GM08714 (cell line): ENCODE results near the gene TRIM3.

Source experiments
- H3K4me3 ChIP-seq: fragments of 200-500 bp; sonication (Bioruptor generic); 2 replicates; pipeline ENCODE4 v1.5.1; 2014; ENCODE audit warnings: mild to moderate bottlenecking, low read length, inconsistent platforms
- ZNF274 ChIP-seq: IDR thresholded peaks from 2 replicates; pipeline ENCODE4 v1.6.1; 2012; ENCODE audit warnings: mild to moderate bottlenecking, low read depth, low read length

Gene TRIM3

DNA sequence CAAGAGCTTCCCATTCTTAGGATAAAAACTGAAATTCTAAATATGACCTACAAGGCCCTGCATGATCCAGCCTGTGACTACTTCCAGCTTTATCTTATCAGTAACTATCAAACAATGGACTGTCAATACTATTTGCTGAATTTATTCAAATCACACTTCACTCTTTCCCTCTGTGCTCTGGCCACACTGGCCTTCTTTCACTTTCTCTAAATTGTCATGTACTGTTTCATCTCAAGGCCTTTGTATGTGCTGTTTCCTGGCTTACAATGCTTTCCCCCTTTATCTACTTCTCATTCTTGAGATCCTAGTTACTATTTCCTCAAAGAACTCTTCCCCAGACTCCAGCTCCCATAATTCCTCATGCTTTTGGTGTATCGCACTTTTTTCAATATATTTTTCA, 13.2 kb upstream of the TRIM3 start:
- TF ChIP-seq ZNF274 = no peak
- H3K4me3 ChIP-seq = no peak overlapping the region

DNA sequence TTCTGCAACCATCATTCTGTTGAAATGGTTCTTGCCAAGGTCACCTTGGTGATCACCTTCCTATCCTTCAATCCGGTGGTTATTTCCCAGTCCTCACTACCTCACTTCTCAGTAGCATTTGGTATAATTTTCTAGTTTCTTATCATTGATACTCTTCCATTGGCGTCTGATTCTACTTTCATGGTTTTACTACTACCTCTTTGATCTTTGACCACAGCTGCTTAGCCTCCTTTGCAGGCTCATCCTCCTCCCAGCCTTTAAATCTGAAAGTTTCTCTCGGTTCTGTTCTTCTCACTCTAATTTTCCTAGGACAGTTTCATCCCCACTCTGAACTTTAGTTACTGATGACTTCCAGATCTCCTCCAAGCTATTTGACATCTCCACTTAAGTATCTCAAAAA, 12.5 kb upstream of the TRIM3 start:
- TF ChIP-seq ZNF274 = no peak
- H3K4me3 ChIP-seq = no peak overlapping the region

DNA sequence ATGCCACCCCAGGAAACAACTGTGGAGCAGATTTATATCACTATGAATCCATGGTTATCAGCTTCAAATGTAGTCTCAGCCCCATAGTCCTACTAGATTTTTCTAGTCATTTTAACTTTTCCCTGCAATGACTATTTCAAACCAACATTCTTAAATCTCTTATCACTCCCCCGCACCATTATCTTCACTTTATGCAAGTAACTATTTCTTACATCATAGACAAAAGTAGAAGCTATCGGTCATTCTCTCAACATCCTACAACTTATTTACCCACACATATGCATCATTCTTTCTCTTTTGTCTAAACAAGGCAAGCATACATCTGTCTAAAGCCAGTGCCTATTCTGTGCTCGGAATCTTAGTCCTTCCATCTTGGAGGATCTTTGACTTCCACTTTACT, 11.9 kb upstream of the TRIM3 start:
- no peak for TF ChIP-seq ZNF274
- no peak overlapping the region for H3K4me3 ChIP-seq

DNA sequence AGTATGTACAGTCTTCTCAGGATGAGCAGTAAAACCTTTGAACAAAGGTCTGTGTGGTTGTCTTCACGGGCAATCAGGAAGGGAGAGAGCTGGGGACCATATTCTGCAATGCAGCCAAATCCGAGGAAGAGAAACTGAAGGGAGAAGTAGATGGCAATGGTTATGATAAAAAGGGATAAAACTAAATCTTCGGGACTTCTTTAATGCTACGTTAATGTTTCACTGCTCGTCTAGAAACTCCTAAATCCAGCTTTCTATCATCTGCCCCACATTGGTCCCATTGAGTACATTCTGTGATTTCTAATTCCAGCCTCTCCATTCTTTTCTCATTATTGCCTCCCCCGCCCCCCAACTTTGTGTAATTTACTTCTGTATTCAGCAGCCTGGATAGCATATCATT, 9.3 kb upstream of the TRIM3 start:
- no peak overlapping the region for H3K4me3 ChIP-seq
- TF ChIP-seq ZNF274 = no peak

DNA sequence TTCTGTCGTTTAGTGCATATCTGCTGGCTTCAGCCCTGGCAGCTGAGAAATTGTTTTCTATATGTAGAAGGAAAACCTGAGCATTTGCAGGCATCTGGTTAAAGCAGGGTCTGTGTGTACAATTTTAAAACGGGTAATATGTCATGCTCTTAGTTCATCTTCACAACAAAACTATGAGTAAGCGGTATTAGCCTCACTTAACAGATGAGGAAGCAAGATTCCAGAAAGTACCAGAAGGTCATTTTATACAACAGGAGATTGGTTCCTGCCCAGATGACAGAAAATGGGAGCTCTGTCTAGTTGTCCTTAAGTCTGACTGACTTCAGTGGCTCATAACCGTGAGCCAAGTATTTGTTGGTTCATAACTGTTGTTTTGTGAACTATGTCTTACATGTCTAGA, 8.7 kb upstream of the TRIM3 start:
- no peak for TF ChIP-seq ZNF274
- H3K4me3 ChIP-seq = peak overlapping the region; percentile 83

DNA sequence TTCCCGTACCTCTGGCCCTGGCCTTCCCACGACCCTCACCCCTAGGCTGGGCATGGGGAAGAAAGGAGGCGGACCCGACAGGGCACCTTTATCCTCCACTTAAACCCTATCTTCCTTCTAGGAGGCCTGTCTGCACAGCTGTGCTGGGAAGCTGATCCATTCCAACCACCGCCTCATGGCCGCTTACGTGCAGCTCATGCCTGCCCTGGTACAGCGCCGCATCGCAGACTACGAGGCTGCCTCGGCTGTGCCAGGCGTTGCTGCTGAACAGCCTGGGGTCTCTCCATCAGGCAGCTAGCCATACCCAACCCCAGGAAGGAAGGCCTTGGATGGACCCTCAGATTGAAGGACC, 8.2 kb upstream of the TRIM3 start:
- no peak for TF ChIP-seq ZNF274

DNA sequence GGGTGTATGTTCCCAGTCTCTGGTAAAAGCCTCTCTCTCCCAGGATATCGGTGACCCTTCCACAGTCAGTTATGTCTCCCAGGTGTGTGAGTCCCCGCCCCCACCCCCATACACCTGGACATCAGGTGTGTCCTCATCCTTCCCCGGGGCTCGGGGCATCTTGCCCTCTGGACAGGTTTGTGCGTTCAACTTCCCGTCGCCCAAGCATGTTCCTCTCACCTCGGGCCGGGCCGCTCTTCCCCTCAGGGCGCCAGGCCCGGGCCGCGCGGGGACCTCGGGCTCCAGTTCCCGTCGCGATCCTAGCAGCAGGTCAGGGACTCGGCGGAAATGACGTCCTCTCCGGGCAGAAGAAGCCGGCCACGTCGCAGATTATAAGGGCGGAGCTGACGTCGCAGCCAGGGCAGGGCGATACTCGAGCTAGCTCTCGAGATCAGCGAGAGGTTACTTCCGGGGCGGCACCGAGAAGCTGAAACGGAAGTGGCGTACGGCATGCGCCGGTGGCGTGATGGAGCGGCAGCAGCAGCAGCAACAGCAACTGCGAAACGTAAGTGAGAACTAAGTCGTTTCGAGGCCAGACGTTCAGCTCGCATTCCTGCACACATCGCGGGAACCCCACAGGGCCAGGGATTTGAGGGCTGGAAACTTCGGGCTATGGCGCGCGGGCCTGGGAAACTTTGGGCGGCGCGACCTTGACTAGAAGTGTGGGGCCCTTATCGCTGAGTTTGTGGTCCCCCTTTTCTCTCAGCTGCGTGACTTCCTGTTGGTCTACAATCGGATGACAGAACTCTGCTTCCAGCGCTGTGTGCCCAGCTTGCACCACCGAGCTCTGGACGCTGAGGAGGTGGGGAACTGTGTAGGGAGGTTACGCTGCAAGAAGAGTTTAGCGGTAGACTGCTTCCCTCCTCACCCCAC, 7.5 kb upstream of the TRIM3 start, which contains the start of the genes ARFIP2 and TIMM10B:
Gene ARFIP2 (minus strand): TSS at position 320 of the 912 bp plus-strand sequence. CDS start 910 bp downstream, outside the sequence.
Gene TIMM10B (plus strand): TSS at position 490 of the 912 bp plus-strand sequence. CDS start 16 bp downstream, at position 506.
- peak within 1 kb of the TSS; percentile 83 for H3K4me3 ChIP-seq
- TF ChIP-seq ZNF274 = no peak

More for the DNA sequence above, 8.2 kb upstream of the TRIM3 start:
- H3K4me3 ChIP-seq = peak overlapping the region; percentile 83

DNA sequence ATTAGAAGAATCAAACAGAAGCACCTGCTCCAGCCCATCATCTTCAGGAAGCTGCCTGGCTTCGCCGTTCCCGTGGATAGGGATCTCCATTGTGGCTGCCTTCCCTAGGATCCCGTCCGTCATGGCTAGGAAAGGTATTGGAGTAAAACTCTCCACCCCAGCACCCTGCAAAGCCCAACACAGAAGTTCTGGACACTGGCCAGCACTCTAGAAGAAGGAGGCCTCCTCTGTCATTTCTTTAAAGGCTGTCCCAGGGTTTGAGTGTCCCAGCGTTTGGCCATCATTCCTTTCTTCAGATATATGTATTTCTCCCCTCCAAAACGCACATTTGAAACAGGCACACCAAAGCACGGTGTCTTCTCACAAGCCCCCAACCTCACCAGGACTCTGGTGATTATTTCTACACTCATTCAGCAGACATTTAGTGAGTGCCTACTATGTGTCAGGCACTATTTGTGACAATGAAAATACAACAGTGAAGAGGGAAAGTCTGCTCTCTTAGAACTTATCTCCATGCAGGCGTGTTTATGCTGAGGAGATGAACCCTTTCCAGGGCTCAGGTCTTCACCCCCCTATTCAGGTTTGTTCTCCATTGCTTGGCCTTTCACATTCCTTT, 6.7 kb upstream of the TRIM3 start:
- H3K4me3 ChIP-seq = peak overlapping the region; percentile 80
- no peak for TF ChIP-seq ZNF274

DNA sequence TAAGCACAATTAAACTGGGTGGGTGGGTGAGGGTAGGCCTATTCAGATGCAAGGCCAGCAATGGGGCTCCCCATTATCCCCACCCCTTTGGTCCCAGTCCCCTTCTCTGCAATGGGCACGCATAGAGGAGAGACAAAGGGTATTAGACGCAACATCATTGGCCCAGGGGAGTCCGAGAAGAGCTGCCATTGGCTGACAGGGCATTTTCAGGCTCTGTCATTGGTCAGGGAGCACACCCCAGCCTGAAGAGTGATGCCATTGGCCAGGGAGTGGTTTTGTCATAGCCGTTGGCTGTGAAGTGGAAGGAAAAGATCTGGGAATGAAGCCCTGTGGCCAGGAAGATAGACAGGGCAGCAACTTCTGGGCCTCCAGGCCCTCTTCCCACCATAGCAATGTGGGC, 2.8 kb upstream of the TRIM3 start:
- no peak for TF ChIP-seq ZNF274
- H3K4me3 ChIP-seq = no peak overlapping the region

DNA sequence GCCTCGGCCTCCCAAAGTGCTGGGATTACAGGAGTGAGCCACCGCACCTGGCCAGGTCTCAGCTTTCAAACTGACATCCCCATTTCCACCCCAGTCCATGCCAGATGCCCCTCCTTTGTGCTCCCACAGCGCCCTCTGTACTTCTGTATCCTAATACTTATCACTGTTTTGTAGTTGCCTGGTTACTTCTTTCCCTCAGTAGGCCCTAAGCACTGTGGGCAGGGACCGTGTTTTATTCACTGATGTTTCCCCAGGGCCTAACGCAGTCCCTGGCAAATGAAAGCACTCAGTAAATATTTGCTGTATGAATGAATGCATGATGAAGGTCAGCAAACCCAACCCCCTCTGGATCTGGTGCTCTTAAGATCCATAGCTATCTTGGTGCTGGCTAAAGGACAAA, 2.2 kb upstream of the TRIM3 start:
- no peak for TF ChIP-seq ZNF274
- H3K4me3 ChIP-seq = no peak overlapping the region

DNA sequence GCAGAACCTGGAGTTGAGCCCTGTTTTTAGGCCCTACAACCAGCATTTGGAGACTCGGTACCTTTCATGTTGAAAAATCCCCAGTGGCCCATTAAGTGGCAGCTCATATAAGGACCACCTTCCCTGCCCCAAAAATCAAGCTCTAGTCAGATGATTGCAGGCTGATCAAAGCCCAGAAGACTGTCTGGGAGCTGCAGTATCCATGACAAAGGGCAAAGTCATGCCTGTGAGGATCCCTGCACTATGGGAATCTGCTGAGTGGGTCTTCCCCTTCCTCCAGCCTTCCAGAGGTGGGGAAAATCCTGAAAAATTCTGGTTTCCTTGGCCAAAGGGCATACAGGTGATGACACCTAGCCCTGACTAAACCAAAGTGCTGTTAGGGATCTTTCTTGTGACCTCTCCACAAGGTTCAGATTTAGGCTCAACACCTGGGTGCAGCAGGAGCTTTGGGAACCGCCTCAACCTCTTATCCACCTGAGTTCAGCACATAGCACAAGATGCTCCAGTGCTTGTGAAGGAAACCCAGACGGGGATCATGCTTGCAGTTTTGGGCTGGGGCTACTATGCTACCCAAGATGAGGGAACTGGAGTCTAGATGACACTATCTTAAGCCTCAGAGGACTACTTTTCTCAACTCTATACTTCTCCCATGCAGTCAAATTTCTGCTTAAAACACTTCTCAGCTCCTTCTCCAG, 1.2 kb upstream of the TRIM3 start:
- no peak overlapping the region for H3K4me3 ChIP-seq
- TF ChIP-seq ZNF274 = no peak

DNA sequence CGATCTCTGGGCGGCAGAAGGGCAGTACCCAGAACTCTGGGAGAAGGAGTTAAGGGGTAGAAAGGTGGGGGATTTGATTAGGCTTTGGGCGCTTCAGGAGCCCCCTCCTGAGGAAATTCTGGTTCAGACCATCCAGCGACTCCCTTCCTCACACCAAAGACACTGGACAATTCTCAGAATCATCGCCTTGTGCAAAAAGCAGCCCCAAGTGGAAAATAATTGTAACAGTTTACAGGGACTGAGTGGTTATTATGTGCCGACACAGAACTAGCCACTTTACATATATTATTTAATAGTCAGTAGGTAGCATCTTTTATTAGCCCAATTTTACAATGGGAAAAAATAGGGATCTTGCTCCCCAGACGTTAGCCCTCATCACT, 662 bp upstream of the TRIM3 start:
- TF ChIP-seq ZNF274 = no peak
- H3K4me3 ChIP-seq = peak overlapping the region; percentile 44; the same call in 1 of the 2 replicates

DNA sequence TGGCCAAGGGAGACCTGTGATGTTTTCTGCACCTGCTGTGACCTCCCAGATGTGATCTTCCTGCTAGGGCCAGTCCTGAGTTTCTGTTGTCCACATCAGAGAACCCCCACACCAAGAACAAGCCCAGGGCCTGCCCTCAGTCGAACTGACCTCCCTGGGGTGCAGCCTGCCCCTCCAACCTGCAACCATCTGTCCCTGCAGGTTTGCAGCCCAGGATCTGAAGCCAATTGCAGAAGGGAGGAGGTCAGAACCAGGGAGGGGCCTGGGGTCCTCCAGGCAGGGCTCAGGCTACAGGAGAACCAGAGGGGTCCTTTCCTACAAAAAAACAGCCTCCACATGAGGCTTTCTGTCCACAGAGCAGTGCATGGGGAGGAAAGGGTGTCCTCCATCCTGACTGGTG, 807 bp downstream of the TRIM3 start:
- H3K4me3 ChIP-seq = peak overlapping the region; percentile 24; the same call in 1 of the 2 replicates
- no peak for TF ChIP-seq ZNF274

DNA sequence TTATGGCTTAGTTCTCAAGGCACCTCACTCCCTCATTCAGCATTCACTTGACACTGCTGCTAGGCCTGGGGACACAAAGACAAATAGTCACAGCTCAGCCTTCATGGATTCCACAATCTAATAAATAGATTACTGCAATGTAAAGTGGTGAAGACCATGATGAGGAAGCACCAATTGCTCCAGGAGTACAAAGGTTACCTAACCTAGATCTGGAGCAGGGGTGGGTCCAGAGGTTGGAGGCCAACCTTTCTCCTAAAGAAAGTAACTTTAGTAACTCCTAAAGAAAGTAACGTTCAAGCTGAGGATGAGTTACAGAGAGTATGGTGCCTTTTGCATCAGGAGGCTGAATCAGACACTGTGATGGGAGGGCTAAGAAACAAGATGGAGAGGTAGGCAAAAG, 4.1 kb downstream of the TRIM3 start:
- no peak for TF ChIP-seq ZNF274
- H3K4me3 ChIP-seq = no peak overlapping the region
